HG03039 (cell line): ENCODE results near the gene HOXD4.

Source experiments
- ATAC-seq: cut with Tn5 transposase; IDR thresholded peaks from one replicate; pipeline ENCODE4 v1.9.1; 2021; ENCODE audit warnings: mild to moderate bottlenecking, moderate library complexity; ENCODE audit not compliant: unreplicated experiment

Gene HOXD4

DNA sequence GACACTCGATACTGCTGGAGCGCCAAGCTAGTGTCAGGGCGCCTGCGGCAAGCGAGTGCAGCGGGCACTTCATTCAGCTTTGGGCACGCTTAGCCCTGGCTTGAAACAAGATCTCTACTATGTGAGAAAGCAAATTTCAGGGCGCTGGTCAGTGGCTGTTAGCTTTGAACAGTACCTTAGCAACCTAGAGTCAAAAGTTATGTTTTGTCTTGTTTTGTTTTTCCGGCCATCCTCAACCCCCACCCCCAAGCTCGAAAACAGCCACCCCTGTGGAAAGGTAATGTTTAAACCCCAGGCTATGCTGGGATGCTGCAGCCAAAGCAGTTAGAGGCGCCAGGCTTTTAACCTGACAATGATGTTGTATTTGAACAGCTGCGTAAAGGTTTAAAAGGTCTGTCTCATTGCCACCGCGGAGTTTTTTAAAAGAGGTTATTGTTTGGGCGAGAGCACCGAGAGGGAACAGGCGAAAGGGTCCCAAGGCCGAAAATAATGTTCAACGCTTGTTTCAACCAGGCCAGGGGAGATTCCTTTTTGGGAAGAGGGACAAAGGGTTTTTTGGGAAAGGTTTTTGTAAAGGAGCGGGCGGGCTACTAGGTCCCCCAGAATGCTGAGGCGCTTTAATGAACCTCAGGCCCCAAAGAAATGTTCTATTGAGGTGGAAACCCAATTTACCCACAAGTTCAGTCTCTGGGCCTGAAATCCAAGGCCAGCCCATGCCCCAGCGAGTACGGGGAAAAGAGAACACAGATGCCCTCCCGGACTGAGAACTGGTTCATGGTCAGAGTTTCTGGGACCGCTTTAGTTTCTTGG, 37.0 kb upstream of the HOXD4 start:
- no peak for ATAC-seq

GRCh38 chr2:176114930-176115625, 36.3 kb upstream of the HOXD4 start:
- ATAC-seq = no peak

- no peak for ATAC-seq
These were observed 35.2 kb upstream of the HOXD4 start, which contains the start of gene HOXD10 for GRCh38 chr2:176115883-176116813. TSS of gene HOXD10 (plus strand) at chr2:176116778. CDS start at chr2:176116834, 56 bp downstream.

DNA sequence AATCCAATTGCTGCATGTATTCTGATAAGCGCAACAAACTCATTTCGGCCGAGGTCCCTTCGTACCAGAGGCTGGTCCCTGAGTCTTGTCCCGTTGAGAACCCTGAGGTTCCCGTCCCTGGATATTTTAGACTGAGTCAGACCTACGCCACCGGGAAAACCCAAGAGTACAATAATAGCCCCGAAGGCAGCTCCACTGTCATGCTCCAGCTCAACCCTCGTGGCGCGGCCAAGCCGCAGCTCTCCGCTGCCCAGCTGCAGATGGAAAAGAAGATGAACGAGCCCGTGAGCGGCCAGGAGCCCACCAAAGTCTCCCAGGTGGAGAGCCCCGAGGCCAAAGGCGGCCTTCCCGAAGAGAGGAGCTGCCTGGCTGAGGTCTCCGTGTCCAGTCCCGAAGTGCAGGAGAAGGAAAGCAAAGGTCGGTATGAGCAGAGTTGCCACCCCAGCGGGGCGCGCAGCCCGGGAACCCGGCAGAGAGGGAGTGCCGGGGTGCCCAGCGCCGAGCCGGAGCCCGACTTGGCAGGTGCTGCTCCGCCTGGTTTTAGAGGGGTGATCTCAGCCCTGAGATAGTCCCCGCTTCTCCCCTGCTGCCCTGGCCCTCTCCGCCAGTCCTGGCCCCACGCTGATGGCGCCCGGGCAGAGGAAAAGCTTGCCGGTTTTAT, 34.1 kb upstream of the HOXD4 start:
- ATAC-seq = no peak

DNA sequence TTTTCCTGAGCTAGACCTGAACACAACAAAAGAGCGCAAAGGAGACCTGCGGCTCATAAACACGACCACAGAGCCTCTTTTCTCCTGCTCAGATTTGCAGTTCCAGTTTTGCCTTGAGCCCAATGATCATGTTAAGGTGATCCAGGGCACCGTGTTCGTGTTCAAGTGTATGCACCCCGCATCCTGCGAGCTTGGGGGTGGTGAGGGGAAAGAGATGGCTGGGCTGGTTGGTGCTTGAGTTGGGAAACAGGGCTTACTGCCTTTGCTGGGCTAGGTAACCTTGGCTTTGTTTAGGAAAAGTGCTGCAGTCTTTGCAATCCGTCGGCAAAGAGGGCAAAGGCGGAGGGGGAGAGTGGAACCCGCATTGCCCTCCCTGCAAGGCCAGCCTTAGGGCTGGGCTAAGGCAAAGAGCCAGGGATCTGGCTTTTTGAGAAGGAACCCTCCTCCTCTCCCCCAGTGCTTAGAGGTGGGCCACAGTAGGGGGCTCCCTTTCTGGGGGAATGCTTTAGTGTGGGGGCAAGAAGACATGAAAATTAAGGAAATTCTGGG, 33.5 kb upstream of the HOXD4 start:
- ATAC-seq = no peak

DNA sequence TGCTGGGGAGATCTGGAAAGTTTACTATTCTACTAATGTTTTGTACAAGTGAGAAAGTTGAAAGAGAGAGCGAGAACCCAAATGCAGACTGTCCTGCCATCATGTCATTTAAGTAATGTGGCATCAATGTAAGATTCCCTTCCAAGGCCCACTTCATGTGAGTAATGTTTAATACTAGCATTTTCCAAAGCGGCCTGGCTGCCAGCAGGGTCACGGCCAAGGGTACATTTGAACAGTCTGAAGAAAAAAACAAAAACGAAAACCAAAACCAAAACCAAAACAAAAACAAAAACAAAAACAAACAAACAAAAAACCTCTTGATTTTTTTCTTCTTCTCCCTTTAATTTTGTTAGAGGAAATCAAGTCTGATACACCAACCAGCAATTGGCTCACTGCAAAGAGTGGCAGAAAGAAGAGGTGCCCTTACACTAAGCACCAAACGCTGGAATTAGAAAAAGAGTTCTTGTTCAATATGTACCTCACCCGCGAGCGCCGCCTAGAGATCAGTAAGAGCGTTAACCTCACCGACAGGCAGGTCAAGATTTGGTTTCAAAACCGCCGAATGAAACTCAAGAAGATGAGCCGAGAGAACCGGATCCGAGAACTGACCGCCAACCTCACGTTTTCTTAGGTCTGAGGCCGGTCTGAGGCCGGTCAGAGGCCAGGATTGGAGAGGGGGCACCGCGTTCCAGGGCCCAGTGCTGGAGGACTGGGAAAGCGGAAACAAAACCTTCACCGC, 32.6 kb upstream of the HOXD4 start:
- ATAC-seq = no peak

DNA sequence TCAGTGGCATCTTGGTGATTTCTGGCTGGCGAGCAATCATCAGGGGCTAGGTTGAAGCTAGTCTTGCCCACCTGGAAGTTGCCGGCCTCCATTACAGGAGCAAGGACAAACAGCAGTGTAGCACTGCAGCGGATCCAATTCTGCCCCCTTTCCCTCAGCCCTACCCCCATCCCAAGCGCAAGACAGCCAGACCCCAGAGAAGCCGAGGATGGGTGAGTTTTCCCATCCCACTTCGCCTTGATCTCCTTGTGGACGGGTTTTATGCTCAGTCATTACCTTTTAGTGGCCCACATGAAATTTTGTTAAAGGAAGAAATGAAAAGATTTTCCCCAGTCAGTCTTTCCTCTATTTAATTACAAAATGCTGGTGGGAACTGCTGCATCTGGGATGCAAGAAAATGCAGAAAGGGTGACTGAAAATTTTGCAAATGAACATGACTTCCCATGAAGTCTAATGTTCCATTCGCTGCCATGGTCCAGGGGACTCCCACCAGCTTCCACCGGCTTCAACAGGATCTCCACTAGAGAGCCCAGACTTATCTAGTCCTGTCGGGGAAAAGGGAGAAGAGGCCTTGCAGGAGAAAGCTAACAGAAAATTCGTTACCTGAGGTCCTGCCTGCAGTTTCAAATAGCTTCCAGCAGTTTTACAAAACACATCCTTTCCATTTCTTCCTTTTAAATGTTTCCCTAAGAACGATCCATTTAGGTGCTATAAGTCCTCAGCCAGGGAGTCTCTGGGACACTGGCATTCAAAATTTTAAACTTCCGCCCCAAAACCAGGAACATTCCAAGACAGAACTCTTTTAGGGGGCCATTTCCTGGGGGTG, 30.8 kb upstream of the HOXD4 start:
- no peak for ATAC-seq

DNA sequence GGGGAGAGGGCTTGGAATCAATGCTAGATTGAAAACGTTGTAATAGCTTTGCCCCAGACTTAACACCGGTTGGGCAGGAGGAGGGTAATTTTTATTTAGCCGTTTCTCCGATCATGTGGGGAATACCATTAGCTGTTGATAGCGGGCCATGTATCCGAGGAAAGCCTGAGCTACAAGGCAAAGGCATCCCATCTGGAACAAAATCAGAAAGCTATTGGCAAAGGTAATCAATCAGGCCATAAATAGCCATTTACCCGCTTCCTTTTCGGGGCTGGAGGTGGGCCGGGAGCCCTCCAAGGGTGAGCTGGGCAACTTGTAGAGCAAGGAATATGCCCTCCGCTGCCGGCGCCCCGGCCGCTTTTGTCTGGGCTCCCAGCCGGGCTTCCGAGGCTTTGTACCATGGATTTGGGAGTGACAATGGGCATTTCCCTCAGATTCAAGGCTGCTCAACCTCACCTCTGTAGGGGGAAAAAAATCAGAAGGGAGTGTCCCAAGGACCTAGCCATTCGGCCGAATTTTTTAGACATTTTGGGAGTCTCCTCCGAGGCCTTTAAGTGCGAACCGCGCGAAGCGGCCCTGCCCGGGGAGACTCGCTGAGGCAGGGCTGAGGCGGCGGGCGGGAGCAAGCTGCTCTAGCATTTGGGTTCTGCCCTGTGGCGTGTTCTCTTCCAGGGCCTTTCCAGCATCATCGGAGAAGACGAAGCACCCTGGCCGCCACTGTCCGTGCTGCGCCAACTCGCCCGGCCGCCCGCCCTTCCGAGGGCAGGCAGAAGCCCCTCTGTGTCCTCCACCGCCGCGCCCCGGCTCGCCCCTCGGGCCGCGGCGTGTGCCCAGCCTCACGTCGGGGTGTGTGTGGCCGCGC, 29.9 kb upstream of the HOXD4 start:
- no peak for ATAC-seq

DNA sequence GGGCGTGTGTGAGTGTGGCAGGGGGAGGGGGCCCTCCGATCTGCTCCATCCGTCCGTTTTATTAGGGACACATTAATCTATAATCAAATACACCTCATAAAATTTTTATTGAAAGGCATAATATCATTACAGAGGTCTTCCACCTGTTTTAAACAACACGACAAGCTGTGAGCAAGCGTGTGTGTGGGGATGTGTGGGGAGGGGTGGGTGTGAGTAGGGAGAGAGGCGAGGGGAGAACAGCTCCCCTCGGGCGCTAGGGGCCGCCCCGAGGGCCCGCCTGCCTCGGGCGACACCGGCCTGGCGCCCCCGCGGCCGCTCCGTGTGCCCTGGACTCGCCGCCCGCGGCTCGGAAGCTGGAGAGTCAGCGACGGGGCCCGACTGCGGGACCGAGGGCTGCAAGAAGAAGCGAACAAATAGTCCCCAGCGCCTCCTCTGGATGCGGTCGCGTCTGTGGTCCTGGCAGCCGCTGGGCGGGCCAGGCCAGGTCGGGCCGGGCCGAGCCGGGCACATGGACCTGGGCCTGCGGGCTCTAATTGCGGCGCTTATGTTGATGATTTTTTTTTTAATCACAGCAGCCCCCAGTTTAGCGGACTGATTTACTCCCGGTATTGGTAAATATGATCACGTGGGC, 29.2 kb upstream of the HOXD4 start:
- no peak for ATAC-seq

GRCh38 chr2:176122683-176123410, 28.5 kb upstream of the HOXD4 start, which contains the start of gene HOXD9:
TSS of gene HOXD9 (plus strand) at chr2:176122719. CDS start at chr2:176122769, 50 bp downstream.
- no peak for ATAC-seq

DNA sequence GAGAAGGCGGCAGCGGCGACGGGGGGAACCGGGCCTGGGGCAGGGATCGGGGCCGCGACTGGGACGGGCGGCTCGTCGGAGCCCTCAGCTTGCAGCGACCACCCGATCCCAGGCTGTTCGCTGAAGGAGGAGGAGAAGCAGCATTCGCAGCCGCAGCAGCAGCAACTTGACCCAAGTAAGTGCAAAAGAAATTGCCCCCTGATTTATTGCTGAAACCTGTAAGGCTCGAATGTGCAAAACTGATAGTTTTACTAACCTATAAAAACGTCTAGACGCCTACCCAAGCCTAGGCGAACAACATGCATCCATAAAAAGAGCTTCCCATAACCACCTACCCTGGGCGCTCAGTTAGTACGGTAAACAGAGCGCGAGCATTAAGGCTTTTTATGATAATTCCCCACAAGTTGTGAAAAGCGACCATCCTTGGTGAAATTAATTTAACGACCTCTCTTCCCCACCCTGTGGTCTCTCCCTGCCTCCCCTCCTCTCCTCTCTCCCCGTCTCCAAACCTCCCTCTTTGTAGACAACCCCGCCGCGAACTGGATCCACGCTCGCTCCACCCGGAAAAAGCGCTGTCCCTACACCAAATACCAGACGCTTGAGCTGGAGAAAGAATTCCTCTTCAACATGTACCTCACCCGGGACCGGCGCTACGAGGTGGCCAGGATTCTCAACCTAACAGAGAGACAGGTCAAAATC, 27.8 kb upstream of the HOXD4 start:
- no peak for ATAC-seq

DNA sequence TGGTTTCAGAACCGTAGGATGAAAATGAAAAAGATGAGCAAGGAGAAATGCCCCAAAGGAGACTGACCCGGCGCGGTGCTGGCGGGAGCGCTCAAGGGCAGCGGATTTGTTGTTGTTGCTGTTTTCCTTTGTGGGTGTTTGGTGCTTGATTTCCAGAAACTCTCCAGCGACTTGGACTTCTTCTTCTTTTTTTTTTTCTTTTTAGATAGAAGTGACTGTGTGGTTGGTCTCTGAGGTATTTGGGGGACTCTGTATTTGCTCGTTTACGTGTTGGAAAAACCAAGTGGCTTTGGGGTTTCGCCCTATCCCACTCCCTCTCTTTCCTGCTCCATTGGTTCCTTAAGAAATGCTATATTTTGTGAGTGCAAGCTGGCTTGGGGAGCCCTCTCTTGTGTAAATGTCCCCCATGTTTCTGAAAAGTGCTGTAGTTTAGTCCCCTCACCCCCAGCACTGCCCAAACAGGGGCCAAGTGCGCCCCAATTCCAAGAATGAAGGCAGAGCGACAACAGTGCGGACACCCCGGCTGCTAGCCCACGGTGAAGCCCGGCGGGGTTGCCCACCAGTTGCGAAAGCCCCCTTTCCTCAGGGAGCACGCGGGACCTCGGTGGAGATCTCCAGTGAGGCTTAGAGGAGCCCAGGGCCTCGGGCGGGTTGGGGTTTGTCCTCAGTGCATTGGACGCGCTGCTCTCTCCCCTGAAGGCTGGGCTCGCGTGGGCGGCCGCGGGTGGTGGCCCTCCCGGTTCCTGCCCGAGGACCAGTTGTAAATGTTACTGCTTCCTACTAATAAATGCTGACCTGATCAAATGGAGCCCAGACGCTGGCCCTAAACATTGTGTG, 27.0 kb upstream of the HOXD4 start:
- no peak for ATAC-seq

DNA sequence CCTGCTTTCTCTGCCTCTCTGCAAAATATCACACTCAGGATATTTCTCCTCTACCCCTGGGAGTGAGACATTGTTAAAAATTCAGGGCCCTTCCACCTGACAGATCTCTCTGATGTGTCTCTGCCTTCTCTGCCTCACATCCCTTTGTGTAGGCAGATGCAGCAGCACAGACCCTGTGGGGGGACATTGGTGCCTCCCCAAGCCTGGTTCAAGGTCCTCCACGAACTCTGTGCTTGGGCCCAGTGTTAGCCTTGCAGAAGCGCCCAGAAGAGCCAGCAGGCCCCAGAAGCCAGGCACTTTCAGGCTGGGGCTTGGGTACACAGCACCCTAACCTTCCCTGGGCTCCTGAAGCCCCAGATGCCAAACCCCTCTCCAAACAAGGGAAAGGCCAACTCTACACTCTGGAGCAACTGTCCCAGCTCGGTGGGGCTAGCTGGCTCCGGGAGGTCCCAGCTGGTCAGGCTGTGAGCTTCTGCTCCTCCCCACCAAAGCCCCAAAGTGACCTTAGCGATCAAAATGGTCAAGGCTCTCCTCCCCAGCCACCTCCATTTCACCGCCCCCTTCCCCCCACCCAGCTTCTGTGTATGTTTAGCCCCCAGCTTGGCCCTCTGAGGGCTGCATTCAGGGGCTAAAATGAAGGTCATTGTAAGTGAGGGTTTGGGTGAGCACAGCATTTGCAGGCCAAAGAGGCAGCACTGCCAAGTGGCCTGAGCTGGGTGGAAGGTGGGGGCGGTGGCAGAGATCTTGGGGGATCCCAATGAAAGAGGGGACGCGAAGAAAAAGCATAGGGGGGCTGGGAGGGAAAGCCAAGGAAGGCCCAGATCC, 26.2 kb upstream of the HOXD4 start:
- no peak for ATAC-seq

- no peak for ATAC-seq
These were observed 25.6 kb upstream of the HOXD4 start for GRCh38 chr2:176125772-176126054.
